H1 (cell line): Measurements from ENCODE around the gene MAP2K1. TPM values are rescaled to one million over a fixed set of nuclear protein-coding genes. Genes with fewer than 3 reads are reported as not detected.

Experiments used
- BCL11A ChIP-seq, 2 experiments: IDR thresholded peaks; one replicate each; pipeline ENCODE4 v1.6.1; 2011; ENCODE audit warnings: low read depth in 2 of 2, low read length in 2 of 2, mild to moderate bottlenecking in 2 of 2
- CHD1 ChIP-seq: IDR thresholded peaks from 2 replicates; pipeline ENCODE4 v1.6.1; 2012; ENCODE audit warnings: low read depth, low read length, improper control_type of control experiment
- CTBP2 ChIP-seq: IDR thresholded peaks from 2 replicates; pipeline ENCODE4 v1.7.0; 2011; ENCODE audit warnings: borderline replicate concordance, mild to moderate bottlenecking, moderate library complexity, mixed read lengths, low read length; ENCODE audit not compliant: insufficient read depth, insufficient read length
- EP300 ChIP-seq, 2 experiments: IDR thresholded peaks; 1 replicate in 1 of 2; 2 replicates in 1 of 2; pipeline ENCODE4 v1.6.1; 2011 to 2012; ENCODE audit warnings: low read depth in 2 of 2, low read length in 2 of 2, mild to moderate bottlenecking in 2 of 2, borderline replicate concordance in 1 of 2, inconsistent platforms in 1 of 2, moderate library complexity in 1 of 2
- EZH2 ChIP-seq: fragments of 200-600 bp; sonication (generic); IDR thresholded peaks from 2 replicates; pipeline ENCODE4 v1.7.1; 2012; ENCODE audit warnings: low read depth, mild to moderate bottlenecking, moderate library complexity, low read length, inconsistent platforms; ENCODE audit not compliant: severe bottlenecking
- JUND ChIP-seq: IDR thresholded peaks from 2 replicates; pipeline ENCODE4 v1.6.1; 2011; ENCODE audit warnings: mild to moderate bottlenecking, improper control_type of control experiment, low read length
- SAP30 ChIP-seq: fragments of 300-600 bp; sonication (generic); IDR thresholded peaks from 2 replicates; pipeline ENCODE4 v1.7.1; 2012; ENCODE audit warnings: low read length, moderate library complexity, mild to moderate bottlenecking, inconsistent platforms; ENCODE audit not compliant: insufficient read depth, insufficient replicate concordance
- SP1 ChIP-seq: IDR thresholded peaks from 2 replicates; pipeline ENCODE4 v1.6.1; 2011; ENCODE audit warnings: low read depth, low read length
- SP2 ChIP-seq: IDR thresholded peaks from 2 replicates; pipeline ENCODE4 v1.6.1; 2012; ENCODE audit warnings: mild to moderate bottlenecking, low read length, inconsistent platforms
- SP4 ChIP-seq: IDR thresholded peaks from 2 replicates; pipeline ENCODE4 v1.6.1; 2012; ENCODE audit warnings: low read length, inconsistent platforms
- TEAD4 ChIP-seq: IDR thresholded peaks from 2 replicates; pipeline ENCODE4 v1.6.1; 2012; ENCODE audit warnings: low read depth, low read length, inconsistent platforms, mixed read lengths
- polyA plus RNA-seq, 7 experiments: library from polyadenylated mRNA; depleted of rRNA in 3 of 7; stranded (reverse) in 5 of 7; unstranded in 2 of 7; fragments of >200 nt in 5 of 7; fragments of 200-250 nt in 2 of 7; gene quantifications; 1 replicate in 5 of 7; 2 replicates in 1 of 7; 4 replicates in 1 of 7; pipeline versions ENCODE4 v1.2.1 to v1.2.3, GENCODE V29; 2011 to 2013; ENCODE audit warnings: missing spikeins in 2 of 7, mixed read lengths in 2 of 7
- total RNA-seq: library from RNA; stranded (reverse); fragmentation: NEBNext Ultra II Directional; extraction: Animal tissue kit (Norgen Biotek cat#: 25700); gene quantifications from 2 replicates; pipeline ENCODE4 v1.2.1, GENCODE V29; 2021
- TF ChIP-seq, protein P1 (sequence below): fragments of 300-600 bp; sonication (generic); IDR thresholded peaks from 2 replicates; pipeline ENCODE4 v1.7.1; 2012; ENCODE audit warnings: low read length, moderate library complexity, mild to moderate bottlenecking, inconsistent platforms; ENCODE audit not compliant: insufficient replicate concordance

MAP2K1 gene
- total and polyA plus RNA-seq, 2 of the 8 experiments (the other 6 are each of a cell fraction or from before 2014, with no cell fraction given), result 54.7 to 78.2 TPM

GRCh38 chr15:66477011-66477410 is 90.3 kb downstream of the MAP2K1 start (continued):
- TF ChIP-seq, protein P1, sequence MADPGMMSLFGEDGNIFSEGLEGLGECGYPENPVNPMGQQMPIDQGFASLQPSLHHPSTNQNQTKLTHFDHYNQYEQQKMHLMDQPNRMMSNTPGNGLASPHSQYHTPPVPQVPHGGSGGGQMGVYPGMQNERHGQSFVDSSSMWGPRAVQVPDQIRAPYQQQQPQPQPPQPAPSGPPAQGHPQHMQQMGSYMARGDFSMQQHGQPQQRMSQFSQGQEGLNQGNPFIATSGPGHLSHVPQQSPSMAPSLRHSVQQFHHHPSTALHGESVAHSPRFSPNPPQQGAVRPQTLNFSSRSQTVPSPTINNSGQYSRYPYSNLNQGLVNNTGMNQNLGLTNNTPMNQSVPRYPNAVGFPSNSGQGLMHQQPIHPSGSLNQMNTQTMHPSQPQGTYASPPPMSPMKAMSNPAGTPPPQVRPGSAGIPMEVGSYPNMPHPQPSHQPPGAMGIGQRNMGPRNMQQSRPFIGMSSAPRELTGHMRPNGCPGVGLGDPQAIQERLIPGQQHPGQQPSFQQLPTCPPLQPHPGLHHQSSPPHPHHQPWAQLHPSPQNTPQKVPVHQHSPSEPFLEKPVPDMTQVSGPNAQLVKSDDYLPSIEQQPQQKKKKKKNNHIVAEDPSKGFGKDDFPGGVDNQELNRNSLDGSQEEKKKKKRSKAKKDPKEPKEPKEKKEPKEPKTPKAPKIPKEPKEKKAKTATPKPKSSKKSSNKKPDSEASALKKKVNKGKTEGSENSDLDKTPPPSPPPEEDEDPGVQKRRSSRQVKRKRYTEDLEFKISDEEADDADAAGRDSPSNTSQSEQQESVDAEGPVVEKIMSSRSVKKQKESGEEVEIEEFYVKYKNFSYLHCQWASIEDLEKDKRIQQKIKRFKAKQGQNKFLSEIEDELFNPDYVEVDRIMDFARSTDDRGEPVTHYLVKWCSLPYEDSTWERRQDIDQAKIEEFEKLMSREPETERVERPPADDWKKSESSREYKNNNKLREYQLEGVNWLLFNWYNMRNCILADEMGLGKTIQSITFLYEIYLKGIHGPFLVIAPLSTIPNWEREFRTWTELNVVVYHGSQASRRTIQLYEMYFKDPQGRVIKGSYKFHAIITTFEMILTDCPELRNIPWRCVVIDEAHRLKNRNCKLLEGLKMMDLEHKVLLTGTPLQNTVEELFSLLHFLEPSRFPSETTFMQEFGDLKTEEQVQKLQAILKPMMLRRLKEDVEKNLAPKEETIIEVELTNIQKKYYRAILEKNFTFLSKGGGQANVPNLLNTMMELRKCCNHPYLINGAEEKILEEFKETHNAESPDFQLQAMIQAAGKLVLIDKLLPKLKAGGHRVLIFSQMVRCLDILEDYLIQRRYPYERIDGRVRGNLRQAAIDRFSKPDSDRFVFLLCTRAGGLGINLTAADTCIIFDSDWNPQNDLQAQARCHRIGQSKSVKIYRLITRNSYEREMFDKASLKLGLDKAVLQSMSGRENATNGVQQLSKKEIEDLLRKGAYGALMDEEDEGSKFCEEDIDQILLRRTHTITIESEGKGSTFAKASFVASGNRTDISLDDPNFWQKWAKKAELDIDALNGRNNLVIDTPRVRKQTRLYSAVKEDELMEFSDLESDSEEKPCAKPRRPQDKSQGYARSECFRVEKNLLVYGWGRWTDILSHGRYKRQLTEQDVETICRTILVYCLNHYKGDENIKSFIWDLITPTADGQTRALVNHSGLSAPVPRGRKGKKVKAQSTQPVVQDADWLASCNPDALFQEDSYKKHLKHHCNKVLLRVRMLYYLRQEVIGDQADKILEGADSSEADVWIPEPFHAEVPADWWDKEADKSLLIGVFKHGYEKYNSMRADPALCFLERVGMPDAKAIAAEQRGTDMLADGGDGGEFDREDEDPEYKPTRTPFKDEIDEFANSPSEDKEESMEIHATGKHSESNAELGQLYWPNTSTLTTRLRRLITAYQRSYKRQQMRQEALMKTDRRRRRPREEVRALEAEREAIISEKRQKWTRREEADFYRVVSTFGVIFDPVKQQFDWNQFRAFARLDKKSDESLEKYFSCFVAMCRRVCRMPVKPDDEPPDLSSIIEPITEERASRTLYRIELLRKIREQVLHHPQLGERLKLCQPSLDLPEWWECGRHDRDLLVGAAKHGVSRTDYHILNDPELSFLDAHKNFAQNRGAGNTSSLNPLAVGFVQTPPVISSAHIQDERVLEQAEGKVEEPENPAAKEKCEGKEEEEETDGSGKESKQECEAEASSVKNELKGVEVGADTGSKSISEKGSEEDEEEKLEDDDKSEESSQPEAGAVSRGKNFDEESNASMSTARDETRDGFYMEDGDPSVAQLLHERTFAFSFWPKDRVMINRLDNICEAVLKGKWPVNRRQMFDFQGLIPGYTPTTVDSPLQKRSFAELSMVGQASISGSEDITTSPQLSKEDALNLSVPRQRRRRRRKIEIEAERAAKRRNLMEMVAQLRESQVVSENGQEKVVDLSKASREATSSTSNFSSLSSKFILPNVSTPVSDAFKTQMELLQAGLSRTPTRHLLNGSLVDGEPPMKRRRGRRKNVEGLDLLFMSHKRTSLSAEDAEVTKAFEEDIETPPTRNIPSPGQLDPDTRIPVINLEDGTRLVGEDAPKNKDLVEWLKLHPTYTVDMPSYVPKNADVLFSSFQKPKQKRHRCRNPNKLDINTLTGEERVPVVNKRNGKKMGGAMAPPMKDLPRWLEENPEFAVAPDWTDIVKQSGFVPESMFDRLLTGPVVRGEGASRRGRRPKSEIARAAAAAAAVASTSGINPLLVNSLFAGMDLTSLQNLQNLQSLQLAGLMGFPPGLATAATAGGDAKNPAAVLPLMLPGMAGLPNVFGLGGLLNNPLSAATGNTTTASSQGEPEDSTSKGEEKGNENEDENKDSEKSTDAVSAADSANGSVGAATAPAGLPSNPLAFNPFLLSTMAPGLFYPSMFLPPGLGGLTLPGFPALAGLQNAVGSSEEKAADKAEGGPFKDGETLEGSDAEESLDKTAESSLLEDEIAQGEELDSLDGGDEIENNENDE, result no peak
- no peak for TF ChIP-seq SP2
- TF ChIP-seq SAP30, result no peak
- no peak for TF ChIP-seq JUND
- TF ChIP-seq EP300 (IDR thresholded peaks at IDR 0.05; ENCODE audit: borderline replicate concordance in 1 of 2, low read depth in 2 of 2, low read length in 2 of 2), result no peak
- TF ChIP-seq CTBP2, result no peak
- TF ChIP-seq SP1, result no peak
- TF ChIP-seq SP4, result no peak
- TF ChIP-seq BCL11A (IDR thresholded peaks at IDR 0.05; ENCODE audit: low read depth in 2 of 2, low read length in 2 of 2), result no peak
- TF ChIP-seq TEAD4, result no peak
- no peak for TF ChIP-seq CHD1
- TF ChIP-seq EZH2, result no peak
